Thoracic aorta (tissue), 2 donors: Measurements from ENCODE around the gene NEDD4L. TPM values are rescaled to one million over a fixed set of nuclear protein-coding genes. Genes with fewer than 3 reads are reported as not detected.

Experiments used
- ATAC-seq: fragments of 150-250 bp; one replicate; pipeline ENCODE4 v1.8.0; 2017; ENCODE audit warnings: low read depth; ENCODE audit not compliant: insufficient number of reproducible peaks, low FRiP score
- DNase-seq: peaks from one replicate; pipeline ENCODE4 v3.0.0-alpha.2; 2020; ENCODE audit warnings: low spot score
- H3K27ac ChIP-seq, 2 donors: fragments of 200-600 bp; sonication (generic); 1 replicate in 1 of 2; 2 replicates in 1 of 2; pipeline ENCODE4 v1.5.1; 2016; ENCODE audit warnings: mild to moderate bottlenecking in 2 of 2, moderate library complexity in 2 of 2
- H3K27me3 ChIP-seq: fragments of 200-600 bp; sonication (generic); replicated peaks from 2 replicates; pipeline ENCODE4 v1.6.0; 2016; ENCODE audit warnings: mild to moderate bottlenecking; ENCODE audit not compliant: insufficient read depth
- H3K36me3 ChIP-seq: fragments of 200-600 bp; sonication (generic); one replicate; pipeline ENCODE4 v1.5.1; 2016
- H3K4me1 ChIP-seq, 2 donors: fragments of 200-600 bp; sonication (generic); 1 replicate in 1 of 2; 2 replicates in 1 of 2; pipeline versions ENCODE4 v1.5.1 to v1.6.0; 2016; ENCODE audit warnings: low read depth in 2 of 2, mild to moderate bottlenecking in 1 of 2; ENCODE audit not compliant: control insufficient read depth in 1 of 2
- H3K4me3 ChIP-seq: fragments of 200-600 bp; sonication (generic); 2 replicates; pipeline ENCODE4 v1.5.1; 2016; ENCODE audit warnings: mild to moderate bottlenecking
- H3K9me3 ChIP-seq: fragments of 200-600 bp; sonication (generic); 2 replicates; pipeline ENCODE4 v1.5.1; 2016
- total RNA-seq, 2 donors: library from RNA; depleted of rRNA; stranded (reverse); fragments of >200 nt; gene quantifications; one replicate each; pipeline versions ENCODE4 v1.1.0 to v1.2.3, GENCODE V29; 2016
- TF ChIP-seq, protein P1 (sequence below): fragments of 200-600 bp; sonication (generic); IDR thresholded peaks from one replicate; pipeline ENCODE4 v1.5.1; 2019; ENCODE audit warnings: antibody characterized with exemption

The NEDD4L gene
- total RNA-seq, 2 donors from 2014 or later, result 13.9 to 22.9 TPM

DNA sequence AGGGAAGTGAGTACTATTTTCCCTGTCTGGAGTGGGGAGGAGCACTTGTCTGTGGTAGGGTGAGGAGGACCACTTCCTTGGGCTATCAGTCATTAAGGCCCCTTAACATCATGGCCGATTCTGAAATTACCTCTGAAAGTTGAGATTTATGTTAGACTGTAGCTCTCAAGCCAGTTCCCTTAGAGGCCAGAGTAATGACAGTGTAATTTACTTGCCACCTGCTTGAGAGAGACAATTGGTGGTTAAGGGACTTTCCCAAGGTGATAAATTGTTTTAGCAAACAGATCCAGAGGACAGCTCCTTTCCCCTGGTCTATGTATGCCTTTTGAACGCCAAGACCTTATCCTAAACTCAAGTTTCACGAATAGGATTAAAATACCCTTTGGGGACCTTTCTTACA is 56.1 kb downstream of the NEDD4L start:
- Histone ChIP-seq H3K9me3 (no peaks in the 10 kb centered on the region), H3K4me1 (peaks cover 5 to 11% of the 10 kb centered on the region in 2 donors), H3K36me3 (no peaks in the 10 kb centered on the region), H3K27ac (no peak overlapping the region), H3K27me3 (no peaks in the 10 kb centered on the region), H3K4me3 (no peak overlapping the region)
- DNase-seq, result no peak
- TF ChIP-seq, protein P1, sequence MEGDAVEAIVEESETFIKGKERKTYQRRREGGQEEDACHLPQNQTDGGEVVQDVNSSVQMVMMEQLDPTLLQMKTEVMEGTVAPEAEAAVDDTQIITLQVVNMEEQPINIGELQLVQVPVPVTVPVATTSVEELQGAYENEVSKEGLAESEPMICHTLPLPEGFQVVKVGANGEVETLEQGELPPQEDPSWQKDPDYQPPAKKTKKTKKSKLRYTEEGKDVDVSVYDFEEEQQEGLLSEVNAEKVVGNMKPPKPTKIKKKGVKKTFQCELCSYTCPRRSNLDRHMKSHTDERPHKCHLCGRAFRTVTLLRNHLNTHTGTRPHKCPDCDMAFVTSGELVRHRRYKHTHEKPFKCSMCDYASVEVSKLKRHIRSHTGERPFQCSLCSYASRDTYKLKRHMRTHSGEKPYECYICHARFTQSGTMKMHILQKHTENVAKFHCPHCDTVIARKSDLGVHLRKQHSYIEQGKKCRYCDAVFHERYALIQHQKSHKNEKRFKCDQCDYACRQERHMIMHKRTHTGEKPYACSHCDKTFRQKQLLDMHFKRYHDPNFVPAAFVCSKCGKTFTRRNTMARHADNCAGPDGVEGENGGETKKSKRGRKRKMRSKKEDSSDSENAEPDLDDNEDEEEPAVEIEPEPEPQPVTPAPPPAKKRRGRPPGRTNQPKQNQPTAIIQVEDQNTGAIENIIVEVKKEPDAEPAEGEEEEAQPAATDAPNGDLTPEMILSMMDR, result no peak
- no peak for ATAC-seq

GRCh38 chr18:58101291-58101794 is 57.3 kb downstream of the NEDD4L start:
- DNase-seq (no peak), ATAC-seq (no peak)
- TF ChIP-seq, protein P1, result no peak
- no peaks in the 10 kb centered on the region for H3K36me3 ChIP-seq
- no peak overlapping the region for H3K27ac ChIP-seq
- peaks cover 5 to 11% of the 10 kb centered on the region in 2 donors for H3K4me1 ChIP-seq
- no peaks in the 10 kb centered on the region for H3K9me3 ChIP-seq
- no peaks in the 10 kb centered on the region for H3K27me3 ChIP-seq
- H3K4me3 ChIP-seq, result no peak overlapping the region

GRCh38 chr18:58102018-58102417 is 58.0 kb downstream of the NEDD4L start:
- H3K4me3 ChIP-seq, result no peak overlapping the region
- peaks cover 0 to 4% of the 10 kb centered on the region in 2 donors for H3K4me1 ChIP-seq
- no peak for DNase-seq
- no peaks in the 10 kb centered on the region for H3K27me3 ChIP-seq
- no peaks in the 10 kb centered on the region for H3K9me3 ChIP-seq
- no peak overlapping the region for H3K27ac ChIP-seq
- no peaks in the 10 kb centered on the region for H3K36me3 ChIP-seq
- no peak for ATAC-seq
- TF ChIP-seq, protein P1, result no peak

DNA sequence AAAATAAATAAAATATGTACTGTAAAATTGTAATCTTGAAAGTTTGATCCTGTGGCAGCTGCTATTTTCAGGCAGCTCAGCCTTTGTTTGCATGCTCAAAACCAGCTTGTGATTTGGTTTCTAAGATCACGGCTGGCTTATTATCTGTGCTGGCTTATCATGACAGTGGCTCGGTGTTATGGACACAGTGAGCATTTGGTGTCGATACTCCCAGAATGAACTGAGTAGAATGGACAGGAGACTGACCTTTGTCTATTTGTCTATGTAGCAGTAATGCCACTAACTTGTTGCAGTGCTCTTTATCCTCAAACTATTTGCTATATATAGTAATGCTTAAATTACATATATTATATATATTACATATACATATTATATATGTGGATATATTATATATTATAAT is 58.8 kb downstream of the NEDD4L start:
- Histone ChIP-seq H3K4me3 (no peak overlapping the region), H3K27ac (no peak overlapping the region), H3K9me3 (no peaks in the 10 kb centered on the region), H3K4me1 (no peaks in the 10 kb centered on the region), H3K36me3 (no peaks in the 10 kb centered on the region), H3K27me3 (no peaks in the 10 kb centered on the region)
- TF ChIP-seq, protein P1, result no peak
- no peak for DNase-seq
- ATAC-seq, result no peak

DNA sequence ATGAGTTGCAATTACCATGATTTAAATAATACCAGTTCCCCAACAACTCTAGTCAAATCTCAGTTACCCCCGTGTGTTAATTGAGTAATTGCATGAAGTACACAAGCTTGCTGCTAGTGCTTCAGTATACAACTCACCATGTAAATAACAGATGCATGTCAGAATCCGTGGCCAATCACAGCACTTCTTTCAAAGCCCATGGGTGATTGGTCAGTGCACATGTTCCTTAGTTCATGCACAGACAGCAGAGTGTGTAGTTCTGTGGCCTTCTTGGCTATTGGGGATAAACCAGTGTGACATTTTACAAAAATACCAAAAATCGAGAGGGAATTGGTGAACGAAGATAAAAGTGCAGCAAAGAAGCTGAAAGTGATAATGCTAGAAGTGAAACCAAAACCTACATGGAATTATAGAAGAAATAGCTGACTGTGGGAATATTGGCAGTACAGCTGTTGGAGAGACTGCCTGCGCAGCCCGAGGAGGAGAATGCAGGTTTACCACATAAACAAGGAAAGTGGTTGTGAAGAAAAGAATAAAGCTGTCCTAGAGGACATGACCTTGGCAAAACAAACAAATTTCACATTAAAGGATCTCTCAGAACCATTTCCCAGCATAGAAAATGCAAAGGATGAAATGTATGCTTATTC is 59.4 kb downstream of the NEDD4L start:
- DNase-seq (no peak), ATAC-seq (no peak)
- H3K27me3 ChIP-seq, result no peaks in the 10 kb centered on the region
- no peaks in the 10 kb centered on the region for H3K9me3 ChIP-seq
- no peaks in the 10 kb centered on the region for H3K4me1 ChIP-seq
- no peak overlapping the region for H3K4me3 ChIP-seq
- H3K36me3 ChIP-seq, result no peaks in the 10 kb centered on the region
- TF ChIP-seq, protein P1, result no peak
- no peak overlapping the region for H3K27ac ChIP-seq
